GM12892 (cell line): ENCODE measurements around the gene RPS25.

Experiments
- POLR2AphosphoS5 ChIP-seq: IDR thresholded peaks from 2 replicates; pipeline ENCODE4 v1.6.1; 2011; ENCODE audit warnings: low read depth, low read length, control low read depth
- TAF1 ChIP-seq: IDR thresholded peaks from 2 replicates; pipeline ENCODE4 v1.6.1; 2011; ENCODE audit warnings: low read depth, mild to moderate bottlenecking, control low read depth, low read length, borderline replicate concordance

DNA sequence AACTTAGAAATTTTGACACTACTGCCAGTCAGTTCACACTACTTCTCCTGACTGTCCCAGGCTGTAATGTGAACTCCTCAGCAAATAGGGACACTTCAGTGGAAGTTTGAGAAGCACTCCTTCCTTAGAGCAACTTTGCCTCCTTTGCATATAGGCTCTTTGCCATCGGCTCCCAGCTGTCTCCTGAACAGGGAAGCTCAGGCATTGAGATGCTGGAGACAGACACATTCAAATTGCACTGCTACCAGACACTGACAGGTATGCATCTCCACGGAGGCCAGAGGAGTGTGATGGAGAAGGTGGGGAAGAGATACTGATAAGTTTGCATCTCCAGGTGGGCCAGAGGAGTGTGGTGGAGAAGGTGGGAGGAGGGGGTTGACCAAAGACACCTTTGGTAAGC is 1.9 kb upstream of the RPS25 start:
- TF ChIP-seq TAF1 (no peak), POLR2AphosphoS5 (no peak)
